ENCODE data around the gene SPPL2A.

DNA sequence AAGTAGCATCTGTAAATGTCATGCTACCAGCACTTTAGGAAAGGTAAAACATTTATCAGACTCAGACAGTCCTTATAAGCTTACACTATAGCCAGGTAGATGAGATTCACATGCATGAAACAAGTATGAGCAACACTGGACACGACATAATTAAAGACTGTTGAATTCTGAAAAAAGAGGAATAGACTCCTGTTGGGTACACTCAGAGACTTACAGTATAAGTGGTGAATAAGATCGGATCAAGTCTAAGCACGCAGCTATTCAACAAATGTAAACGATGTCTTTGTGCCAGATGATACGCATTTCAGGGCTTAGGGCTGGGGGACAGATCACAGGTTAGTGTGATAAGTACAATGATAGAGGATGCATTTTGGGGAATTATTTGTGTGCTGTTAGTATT lies 43.2 kb upstream of the SPPL2A start:
- TF ChIP-seq, protein P1, sequence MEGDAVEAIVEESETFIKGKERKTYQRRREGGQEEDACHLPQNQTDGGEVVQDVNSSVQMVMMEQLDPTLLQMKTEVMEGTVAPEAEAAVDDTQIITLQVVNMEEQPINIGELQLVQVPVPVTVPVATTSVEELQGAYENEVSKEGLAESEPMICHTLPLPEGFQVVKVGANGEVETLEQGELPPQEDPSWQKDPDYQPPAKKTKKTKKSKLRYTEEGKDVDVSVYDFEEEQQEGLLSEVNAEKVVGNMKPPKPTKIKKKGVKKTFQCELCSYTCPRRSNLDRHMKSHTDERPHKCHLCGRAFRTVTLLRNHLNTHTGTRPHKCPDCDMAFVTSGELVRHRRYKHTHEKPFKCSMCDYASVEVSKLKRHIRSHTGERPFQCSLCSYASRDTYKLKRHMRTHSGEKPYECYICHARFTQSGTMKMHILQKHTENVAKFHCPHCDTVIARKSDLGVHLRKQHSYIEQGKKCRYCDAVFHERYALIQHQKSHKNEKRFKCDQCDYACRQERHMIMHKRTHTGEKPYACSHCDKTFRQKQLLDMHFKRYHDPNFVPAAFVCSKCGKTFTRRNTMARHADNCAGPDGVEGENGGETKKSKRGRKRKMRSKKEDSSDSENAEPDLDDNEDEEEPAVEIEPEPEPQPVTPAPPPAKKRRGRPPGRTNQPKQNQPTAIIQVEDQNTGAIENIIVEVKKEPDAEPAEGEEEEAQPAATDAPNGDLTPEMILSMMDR (optimal IDR thresholded peaks at IDR 0.05 in 1 of 3, IDR thresholded peaks at IDR 0.05 in 1 of 3, conservative IDR thresholded peaks at IDR 0.05 in 1 of 3; ENCODE audit: extremely low read depth in 1 of 3, insufficient read depth in 2 of 3, low read length in 3 of 3): no peak
- TF ChIP-seq EZH2 (IDR thresholded peaks at IDR 0.05; ENCODE audit: low read length): no peak

All from keratinocyte (primary cell).